ENCODE results near the gene GPR55. TPM values are rescaled to one million over a fixed set of nuclear protein-coding genes. Genes with fewer than 3 reads are reported as not detected.
A peak's percentile ranks its signal among the peaks of the same experiment; 100 is the strongest.

The GPR55 gene
- total and polyA plus RNA-seq, 8 donors = 0.13 to 0.37 (median 0.19) TPM; not detected in 5

GRCh38 chr2:230868947-230869913 is 55.8 kb downstream of the GPR55 start:
- Histone ChIP-seq H3K27ac (peak overlapping the region in 3 of 5 donors; percentile 38 to 73 (median 64)), H3K9me3 (no peaks in the 10 kb centered on the region), H3K36me3 (peaks cover 0 to 9% (median under 1%) of the 10 kb centered on the region in 4 donors), H3K27me3 (peaks cover 0 to under 1% (median 0%) of the 10 kb centered on the region in 3 donors), H3K4me3 (no peak overlapping the region), H3K4me1 (peaks cover 62 to 86% (median 74%) of the 10 kb centered on the region in 4 donors)
- TF ChIP-seq CTCF (IDR thresholded peaks at IDR 0.05) (no peak), EP300 (IDR thresholded peaks at IDR 0.05) (no peak), POLR2AphosphoS5 (IDR thresholded peaks at IDR 0.05) (no peak), POLR2A (IDR thresholded peaks at IDR 0.05) (no peak)
- DNase-seq = peak; percentile 20 to 75
- 67 to 82% (median 77%) methylated on average over 19 of the region's 19 CpGs for WGBS, 5 donors
- intact Hi-C loops (cut with DNase I; ENCODE audit: low total_unique reads) = no loop called here

- peaks cover 0 to 3% (median 0%) of the 10 kb centered on the region in 4 donors for H3K36me3 ChIP-seq
- no peaks in the 10 kb centered on the region for H3K9me3 ChIP-seq
- no peak for TF ChIP-seq EP300 (IDR thresholded peaks at IDR 0.05)
- TF ChIP-seq POLR2A (IDR thresholded peaks at IDR 0.05) = no peak
- TF ChIP-seq CTCF (IDR thresholded peaks at IDR 0.05) = no peak
- TF ChIP-seq POLR2AphosphoS5 (IDR thresholded peaks at IDR 0.05) = no peak
- peaks cover 0 to 10% (median 0%) of the 10 kb centered on the region in 3 donors for H3K27me3 ChIP-seq
- H3K4me1 ChIP-seq = peaks cover 62 to 88% (median 76%) of the 10 kb centered on the region in 4 donors
- 69 to 81% (median 71%) methylated on average over 11 to 15 of the region's 15 CpGs for WGBS, 5 donors
- intact Hi-C loops (cut with DNase I; ENCODE audit: low total_unique reads) = no loop called here
- H3K4me3 ChIP-seq = no peak overlapping the region
- peak; percentile 15 to 76 for DNase-seq
- H3K27ac ChIP-seq = peak overlapping the region in 3 of 5 donors; percentile 64 to 73 (median 69)
Observed at GRCh38 chr2:230868161-230868946, 56.7 kb downstream of the GPR55 start.

GRCh38 chr2:230866756-230867523 is 58.1 kb downstream of the GPR55 start:
- TF ChIP-seq POLR2A (IDR thresholded peaks at IDR 0.05) = no peak
- TF ChIP-seq CTCF (IDR thresholded peaks at IDR 0.05) = no peak
- no peak for TF ChIP-seq POLR2AphosphoS5 (IDR thresholded peaks at IDR 0.05)
- TF ChIP-seq EP300 (IDR thresholded peaks at IDR 0.05) = no peak
- peaks cover 62 to 77% (median 71%) of the 10 kb centered on the region in 4 donors for H3K4me1 ChIP-seq
- 23 to 36% (median 30%) methylated on average over 11 to 13 of the region's 13 CpGs for WGBS, 5 donors
- no peaks in the 10 kb centered on the region for H3K9me3 ChIP-seq
- peak overlapping the region in 3 of 5 donors; percentile 68 to 84 (median 69) for H3K27ac ChIP-seq
- peak; percentile 57 to 78 for DNase-seq
- H3K27me3 ChIP-seq = peaks cover 0 to 10% (median 0%) of the 10 kb centered on the region in 3 donors
- no peaks in the 10 kb centered on the region for H3K36me3 ChIP-seq
- intact Hi-C loops (cut with DNase I; ENCODE audit: low total_unique reads) = no loop called here
- H3K4me3 ChIP-seq = peak overlapping the region in 2 of 4 donors; percentile 80 to 85

Measured in stomach (tissue), 9 donors.